Gastrocnemius medialis (tissue), 4 donors: Measurements from ENCODE around the gene TGDS. TPM values are rescaled to one million over a fixed set of nuclear protein-coding genes. Genes with fewer than 3 reads are reported as not detected.

Source experiments
- ATAC-seq, 2 donors: fragments of 150-250 bp; one replicate each; pipeline ENCODE4 v1.9.1; 2016
- DNase-seq, 2 donors: peaks; one replicate each; pipeline ENCODE4 v3.0.0-alpha.2; 2019
- H3K27ac ChIP-seq, 4 donors: fragments of 200-600 bp; sonication (generic); 1 replicate in 1 of 4; 2 replicates in 3 of 4; pipeline ENCODE4 v1.5.1; 2016 to 2018; ENCODE audit warnings: mild to moderate bottlenecking in 2 of 4, moderate library complexity in 1 of 4
- H3K27me3 ChIP-seq, 3 donors: fragments of 200-600 bp; sonication (generic) in 2 of 3; 1 replicate in 1 of 3; 2 replicates in 2 of 3; pipeline versions ENCODE4 v1.5.1 to v1.6.0; 2016 to 2019; ENCODE audit warnings: mild to moderate bottlenecking in 1 of 3, moderate library complexity in 1 of 3
- H3K36me3 ChIP-seq, 2 donors: fragments of 200-600 bp; sonication (generic) in 1 of 2; one replicate each; pipeline ENCODE4 v1.5.1; 2017 to 2018
- H3K4me1 ChIP-seq, 2 donors: fragments of 200-600 bp; sonication (generic) in 1 of 2; one replicate each; pipeline ENCODE4 v1.5.1; 2016 to 2017; ENCODE audit warnings: mild to moderate bottlenecking in 2 of 2
- H3K4me3 ChIP-seq, 4 donors: fragments of 200-600 bp; sonication (generic) in 3 of 4; 1 replicate in 1 of 4; 2 replicates in 3 of 4; pipeline ENCODE4 v1.5.1; 2016 to 2019; ENCODE audit warnings: mild to moderate bottlenecking in 2 of 4
- H3K9me3 ChIP-seq, 3 donors: fragments of 200-600 bp; sonication (generic) in 2 of 3; 1 replicate in 1 of 3; 2 replicates in 2 of 3; pipeline ENCODE4 v1.5.1; 2016 to 2019
- CTCF ChIP-seq, 5 experiments: fragments of 450-650 bp in 3 of 5; fragments of 200-600 bp in 2 of 5; sonication (generic) in 2 of 5; IDR thresholded peaks in 4 of 5; conservative IDR thresholded peaks in 1 of 5; 1 replicate in 4 of 5; 2 replicates in 1 of 5; pipeline ENCODE4 v1.5.1; 2016 to 2019; ENCODE audit warnings: antibody characterized with exemption in 5 of 5, mild to moderate bottlenecking in 3 of 5, moderate library complexity in 3 of 5
- POLR2A ChIP-seq, 2 donors: fragments of 450-650 bp; IDR thresholded peaks; one replicate each; pipeline ENCODE4 v1.6.1; 2017; ENCODE audit warnings: antibody characterized with exemption in 2 of 2, mild to moderate bottlenecking in 2 of 2, moderate library complexity in 2 of 2
- in situ Hi-C, 4 donors: fragments of 200-750 bp; cut with MboI; loops; one replicate each; pipeline versions ENCODE4 v1.15.0 to v1.8.0; 2017; ENCODE audit warnings: low sequenced_read_pairs in 4 of 4
- intact Hi-C: fragments of 100-400 bp; cut with DNase I; formaldehyde crosslinking; loops from one replicate; pipeline ENCODE4 v1.15.1; 2023; ENCODE audit warnings: low total_unique reads
- total RNA-seq, 4 donors: library from RNA; depleted of rRNA; stranded (reverse); fragments of >200 nt; gene quantifications; one replicate each; pipeline versions ENCODE4 v1.1.0 to v1.2.3, GENCODE V29; 2016

The TGDS gene
- total RNA-seq, 4 donors from 2014 or later: 2.9 to 6.0 (median 4.0) TPM

DNA sequence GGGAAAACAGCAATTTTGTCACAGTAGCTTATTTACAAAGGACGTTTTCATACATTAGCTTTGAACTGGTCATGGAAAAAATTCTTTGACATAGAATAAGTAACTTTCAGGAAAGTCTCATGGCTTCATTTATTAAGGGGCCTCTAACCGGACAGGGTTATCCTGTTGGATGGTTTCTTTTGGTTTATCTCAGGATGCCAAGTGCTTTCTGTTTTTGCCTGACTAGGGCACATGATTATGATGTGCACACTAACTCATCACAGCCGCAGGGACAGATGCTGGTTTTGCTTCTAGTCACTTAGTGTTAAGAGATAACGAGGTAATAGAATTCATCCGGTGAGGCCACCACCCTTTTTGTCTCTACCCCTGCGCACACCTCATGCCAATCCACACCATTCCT is 53.0 kb downstream of the TGDS start:
- no peaks in the 10 kb centered on the region for H3K36me3 ChIP-seq
- no peaks in the 10 kb centered on the region for H3K4me1 ChIP-seq
- H3K4me3 ChIP-seq: no peak overlapping the region
- TF ChIP-seq POLR2A (IDR thresholded peaks at IDR 0.05): no peak
- no peak for TF ChIP-seq CTCF (IDR thresholded peaks at IDR 0.05 in 4 of 5, conservative IDR thresholded peaks at IDR 0.05 in 1 of 5)
- in situ Hi-C loops (no loop called here), intact Hi-C loops (loop anchor here (10.0 kb wide), 1 partner anchor 108 kb away; no protein-coding TSS in a partner anchor)
- ATAC-seq (no peak), DNase-seq (no peak)
- no peaks in the 10 kb centered on the region for H3K9me3 ChIP-seq
- no peak overlapping the region for H3K27ac ChIP-seq
- no peaks in the 10 kb centered on the region for H3K27me3 ChIP-seq

DNA sequence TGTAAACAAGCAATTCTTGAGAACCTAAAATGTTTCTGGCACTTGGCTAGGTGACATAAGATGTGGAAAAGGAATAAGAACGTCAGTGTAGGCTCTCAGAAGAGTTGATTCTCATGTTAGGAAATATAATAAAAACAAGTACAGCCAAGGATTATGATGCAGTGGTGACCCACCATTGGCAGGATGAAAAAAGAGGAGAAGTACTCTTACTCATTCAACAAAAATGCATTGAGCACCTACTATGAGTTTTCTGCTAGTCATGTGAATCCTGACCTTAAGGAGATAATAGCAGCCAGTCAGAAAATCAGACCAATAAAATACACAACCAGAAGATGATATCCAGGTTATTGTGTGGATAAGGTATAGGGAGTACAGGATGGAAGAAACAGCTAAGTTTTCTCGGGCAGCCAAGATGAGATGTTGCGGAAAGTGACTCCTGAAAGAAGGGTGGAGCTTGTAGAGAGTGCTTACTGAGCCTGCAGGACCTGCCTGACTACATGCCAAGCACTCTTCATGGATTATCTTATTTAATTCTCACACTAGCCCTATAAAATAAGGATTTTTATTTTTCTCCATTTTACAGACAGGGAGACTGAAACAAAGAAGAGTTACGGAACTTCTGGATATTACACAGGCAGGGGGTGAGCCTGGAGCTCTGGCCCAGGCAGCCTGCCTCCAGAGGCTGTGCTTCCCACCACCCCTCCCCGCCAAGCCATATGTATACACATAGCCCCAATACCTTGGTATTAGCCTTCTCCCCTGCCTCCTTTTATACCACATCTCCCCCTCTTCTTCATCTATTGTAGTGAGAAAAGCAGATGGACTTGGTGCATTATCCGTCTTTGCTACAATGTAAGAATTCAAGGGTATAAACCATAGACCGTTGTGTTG is 58.0 kb downstream of the TGDS start:
- TF ChIP-seq CTCF (IDR thresholded peaks at IDR 0.05 in 4 of 5, conservative IDR thresholded peaks at IDR 0.05 in 1 of 5) (no peak), POLR2A (IDR thresholded peaks at IDR 0.05) (no peak)
- Histone ChIP-seq H3K27ac (no peak overlapping the region), H3K4me1 (no peaks in the 10 kb centered on the region), H3K36me3 (no peaks in the 10 kb centered on the region), H3K9me3 (no peaks in the 10 kb centered on the region), H3K27me3 (no peaks in the 10 kb centered on the region), H3K4me3 (no peak overlapping the region)
- DNase-seq: no peak
- in situ Hi-C loops (no loop called here), intact Hi-C loops (no loop called here)
- no peak for ATAC-seq

GRCh38 chr13:94535775-94536174 is 60.2 kb downstream of the TGDS start:
- no peak for ATAC-seq
- Histone ChIP-seq H3K4me3 (no peak overlapping the region), H3K36me3 (no peaks in the 10 kb centered on the region), H3K27me3 (no peaks in the 10 kb centered on the region), H3K4me1 (no peaks in the 10 kb centered on the region), H3K9me3 (no peaks in the 10 kb centered on the region), H3K27ac (no peak overlapping the region)
- in situ Hi-C loops (no loop called here), intact Hi-C loops (no loop called here)
- DNase-seq: no peak
- TF ChIP-seq POLR2A (IDR thresholded peaks at IDR 0.05): no peak
- TF ChIP-seq CTCF (IDR thresholded peaks at IDR 0.05 in 4 of 5, conservative IDR thresholded peaks at IDR 0.05 in 1 of 5): no peak

DNA sequence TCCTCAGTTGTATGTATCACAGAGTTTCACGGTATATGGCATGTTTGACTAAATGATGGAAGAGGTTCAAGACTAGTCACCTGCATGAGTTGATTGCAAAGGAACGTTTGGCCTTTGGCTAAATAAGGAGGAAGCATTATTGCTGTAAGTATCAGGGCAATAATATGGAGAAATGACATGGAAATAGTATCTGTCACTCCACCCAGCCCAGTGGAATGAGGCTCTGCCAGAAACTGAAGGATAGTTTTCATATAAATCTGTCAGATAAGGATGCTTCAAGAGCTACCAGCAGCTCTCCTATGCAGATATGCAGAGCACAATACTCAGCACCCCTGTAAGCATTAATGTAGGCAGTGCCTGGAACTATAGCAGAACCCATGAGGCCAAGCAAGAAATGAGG is 60.7 kb downstream of the TGDS start:
- ATAC-seq (no peak), DNase-seq (no peak)
- Histone ChIP-seq H3K9me3 (no peaks in the 10 kb centered on the region), H3K4me1 (no peaks in the 10 kb centered on the region), H3K27ac (no peak overlapping the region), H3K4me3 (no peak overlapping the region), H3K36me3 (no peaks in the 10 kb centered on the region), H3K27me3 (no peaks in the 10 kb centered on the region)
- in situ Hi-C loops (no loop called here), intact Hi-C loops (no loop called here)
- TF ChIP-seq POLR2A (IDR thresholded peaks at IDR 0.05): no peak
- no peak for TF ChIP-seq CTCF (IDR thresholded peaks at IDR 0.05 in 4 of 5, conservative IDR thresholded peaks at IDR 0.05 in 1 of 5)
